ENCODE measurements around the gene SORCS3.

- TF ChIP-seq, protein P1, sequence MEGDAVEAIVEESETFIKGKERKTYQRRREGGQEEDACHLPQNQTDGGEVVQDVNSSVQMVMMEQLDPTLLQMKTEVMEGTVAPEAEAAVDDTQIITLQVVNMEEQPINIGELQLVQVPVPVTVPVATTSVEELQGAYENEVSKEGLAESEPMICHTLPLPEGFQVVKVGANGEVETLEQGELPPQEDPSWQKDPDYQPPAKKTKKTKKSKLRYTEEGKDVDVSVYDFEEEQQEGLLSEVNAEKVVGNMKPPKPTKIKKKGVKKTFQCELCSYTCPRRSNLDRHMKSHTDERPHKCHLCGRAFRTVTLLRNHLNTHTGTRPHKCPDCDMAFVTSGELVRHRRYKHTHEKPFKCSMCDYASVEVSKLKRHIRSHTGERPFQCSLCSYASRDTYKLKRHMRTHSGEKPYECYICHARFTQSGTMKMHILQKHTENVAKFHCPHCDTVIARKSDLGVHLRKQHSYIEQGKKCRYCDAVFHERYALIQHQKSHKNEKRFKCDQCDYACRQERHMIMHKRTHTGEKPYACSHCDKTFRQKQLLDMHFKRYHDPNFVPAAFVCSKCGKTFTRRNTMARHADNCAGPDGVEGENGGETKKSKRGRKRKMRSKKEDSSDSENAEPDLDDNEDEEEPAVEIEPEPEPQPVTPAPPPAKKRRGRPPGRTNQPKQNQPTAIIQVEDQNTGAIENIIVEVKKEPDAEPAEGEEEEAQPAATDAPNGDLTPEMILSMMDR (optimal IDR thresholded peaks at IDR 0.05 in 1 of 3, IDR thresholded peaks at IDR 0.05 in 1 of 3, conservative IDR thresholded peaks at IDR 0.05 in 1 of 3; ENCODE audit: extremely low read depth in 1 of 3, insufficient read depth in 2 of 3, low read length in 3 of 3), result no peak
- no peak for TF ChIP-seq EZH2 (IDR thresholded peaks at IDR 0.05; ENCODE audit: low read length)
These were observed 256.6 kb downstream of the SORCS3 start for GRCh38 chr10:104897696-104898095.
